Heart left ventricle (tissue), 16 donors: ENCODE measurements around the gene BCL10. TPM values are rescaled to one million over a fixed set of nuclear protein-coding genes. Genes with fewer than 3 reads are reported as not detected.
A peak's percentile ranks its signal among the peaks of the same experiment; 100 is the strongest.

ENCODE experiments used
- ATAC-seq, 4 donors: fragments of 200-7000 bp; cut with Tn5 transposase; one replicate each; pipeline ENCODE4 v1.9.1; 2020 to 2022; ENCODE audit warnings: moderate library complexity in 4 of 4, mild to moderate bottlenecking in 3 of 4, moderate number of reproducible peaks in 1 of 4
- DNase-seq, 5 donors: peaks; one replicate each; pipeline ENCODE4 v3.0.0-alpha.2; 2020
- H3K27ac ChIP-seq, 12 donors: fragments of 200-600 bp; sonication (generic) in 4 of 12; one replicate each; pipeline versions ENCODE4 v1.5.0 to v1.8.0; 2016 to 2022; ENCODE audit warnings: mild to moderate bottlenecking in 2 of 12
- H3K27me3 ChIP-seq, 9 donors: fragments of 200-600 bp; sonication (generic) in 2 of 9; one replicate each; pipeline versions ENCODE4 v1.5.1 to v1.8.0; 2016 to 2022; ENCODE audit warnings: mild to moderate bottlenecking in 3 of 9
- H3K36me3 ChIP-seq, 9 donors: fragments of 200-600 bp; sonication (generic) in 2 of 9; one replicate each; pipeline versions ENCODE4 v1.5.0 to v1.8.0; 2018 to 2022; ENCODE audit warnings: mild to moderate bottlenecking in 2 of 9
- H3K4me1 ChIP-seq, 12 donors: fragments of 200-600 bp; sonication (generic) in 4 of 12; one replicate each; pipeline versions ENCODE4 v1.5.0 to v1.8.0; 2016 to 2022; ENCODE audit warnings: mild to moderate bottlenecking in 3 of 12
- H3K4me3 ChIP-seq, 12 donors: fragments of 200-600 bp; sonication (generic) in 4 of 12; one replicate each; pipeline versions ENCODE4 v1.5.0 to v1.8.0; 2017 to 2022; ENCODE audit warnings: mild to moderate bottlenecking in 9 of 12, moderate library complexity in 4 of 12
- H3K9me3 ChIP-seq, 12 donors: fragments of 200-600 bp; sonication (generic) in 4 of 12; one replicate each; pipeline versions ENCODE4 v1.5.0 to v1.8.0; 2016 to 2022; ENCODE audit warnings: mild to moderate bottlenecking in 1 of 12
- POLR2A ChIP-seq, 2 donors: fragments of 450-650 bp; IDR thresholded peaks; one replicate each; pipeline ENCODE4 v1.6.1; 2017; ENCODE audit warnings: antibody characterized with exemption in 2 of 2, mild to moderate bottlenecking in 2 of 2, moderate library complexity in 2 of 2
- WGBS, 4 donors: extraction: QIAGEN DNeasy Blood & Tissue Kit in 2 of 4; methylation state at CpG; one replicate each; pipeline versions ENCODE4 v1.1.5 to v1.1.7; 2013 to 2018; 5-methylcytosine and 5-hydroxymethylcytosine counted together
- intact Hi-C, 10 donors: fragments of 100-400 bp; cut with DNase I; formaldehyde crosslinking; loops; one replicate each; pipeline versions ENCODE4 v1.11.1 to v1.14.2; 2022
- polyA plus RNA-seq, 2 donors: library from polyadenylated mRNA; stranded (reverse); fragments of 200-250 nt; gene quantifications; one replicate each; pipeline ENCODE4 v1.2.3, GENCODE V29; 2013
- total RNA-seq, 9 donors: library from RNA; depleted of rRNA in 2 of 9; stranded (reverse); fragments of >200 nt in 2 of 9; fragmentation: NEBNext Ultra II Directional in 3 of 9; extraction: Animal tissue kit (Norgen Biotek cat#: 25700) in 3 of 9; gene quantifications; one replicate each; pipeline versions ENCODE4 v1.1.0 to v1.2.4, GENCODE V29; 2016 to 2023
- TF ChIP-seq, protein P1 (sequence below), 12 donors: fragments of 200-600 bp; sonication (generic) in 4 of 12; IDR thresholded peaks; one replicate each; pipeline versions ENCODE4 v1.5.0 to v1.8.0; 2018 to 2022; ENCODE audit warnings: antibody characterized with exemption in 12 of 12, mild to moderate bottlenecking in 5 of 12
- donor health status: ischemic (EF 13 %, LVEDD 7.1; RV severe dilation, severe dysfunction).
- donor health status: healthy with polysubstance abuse.
- donor health status: DM: no; HTN: yes; CAD: no.
- donor health status: DM: no; HTN: no; CAD: no.
- donor health status: ischemic (EF 25% LVEDD 6.9; RV normal size, moderate dysfunction).
- donor health status: ischemic (EF 25% LVEDD 5.7; RV mildly dilated, moderate dysfunction).
- donor health status: healthy.
- donor health status: DM: yes; HTN: yes; CAD: no.
- donor health status: ischemic (EF 35%, LVEDD 5.7; RV mildly dilated, moderate dysfunction).
- donor health status: nonischemic (EF 11% LVEDD 7.7; RV severe dilation, severe dysfunction).
- donor health status: DM: yes; HTN: yes; CAD: no.
- donor health status: PGD.
- donor health status: ischemic (EF 29% LVEDD 5.4; RV normal size, mild dysfunction).
- donor health status: nonischemic (EF 23%, LVEDD 6.1; RV moderate dilation, normal function).

The BCL10 gene
- total and polyA plus RNA-seq, 11 donors, result 3.4 to 20.4 (median 8.0) TPM

DNA sequence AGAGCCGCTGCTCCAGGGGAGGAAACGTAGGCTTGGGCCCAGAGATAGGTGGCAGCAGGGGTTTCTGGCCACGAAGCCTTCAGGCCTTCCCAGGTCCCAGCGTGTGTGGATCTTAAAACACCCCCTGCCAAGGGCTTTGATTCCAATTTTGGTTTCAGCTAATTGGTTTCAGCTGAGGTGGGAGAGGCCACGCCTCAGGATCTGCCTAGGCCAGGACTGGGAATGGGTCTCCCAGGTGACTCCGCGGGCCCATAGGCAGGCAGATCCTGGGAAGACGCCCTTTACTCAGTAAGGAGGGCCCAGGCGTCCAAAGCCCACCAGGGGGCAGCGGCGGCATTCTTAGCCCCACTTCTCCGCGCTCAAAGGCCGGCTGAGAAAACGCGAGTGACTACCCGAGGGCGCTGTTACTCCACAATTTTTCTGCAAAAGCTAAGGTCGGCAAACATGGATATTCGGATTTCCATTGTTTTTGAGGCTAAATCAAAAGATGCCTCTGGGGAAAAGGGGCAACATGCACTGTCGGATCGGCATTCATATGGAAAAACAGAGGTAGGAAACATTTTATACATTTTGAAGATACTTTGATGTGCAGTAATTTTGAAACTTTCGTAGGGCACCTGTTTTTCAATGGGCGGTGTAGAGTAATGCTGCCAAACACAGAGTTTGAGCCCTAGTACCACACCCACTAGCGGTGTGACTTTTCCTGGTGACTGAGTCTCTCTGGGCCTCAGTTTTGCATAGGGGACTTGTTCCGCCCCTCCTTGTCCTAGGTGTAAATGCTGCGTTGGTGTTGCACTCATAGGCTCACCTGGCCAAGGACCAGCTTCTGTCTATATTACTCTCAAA lies 31.8 kb upstream of the BCL10 start:
- peaks cover 0 to 13% (median 7%) of the 10 kb centered on the region in 12 donors for H3K4me1 ChIP-seq
- TF ChIP-seq, protein P1, sequence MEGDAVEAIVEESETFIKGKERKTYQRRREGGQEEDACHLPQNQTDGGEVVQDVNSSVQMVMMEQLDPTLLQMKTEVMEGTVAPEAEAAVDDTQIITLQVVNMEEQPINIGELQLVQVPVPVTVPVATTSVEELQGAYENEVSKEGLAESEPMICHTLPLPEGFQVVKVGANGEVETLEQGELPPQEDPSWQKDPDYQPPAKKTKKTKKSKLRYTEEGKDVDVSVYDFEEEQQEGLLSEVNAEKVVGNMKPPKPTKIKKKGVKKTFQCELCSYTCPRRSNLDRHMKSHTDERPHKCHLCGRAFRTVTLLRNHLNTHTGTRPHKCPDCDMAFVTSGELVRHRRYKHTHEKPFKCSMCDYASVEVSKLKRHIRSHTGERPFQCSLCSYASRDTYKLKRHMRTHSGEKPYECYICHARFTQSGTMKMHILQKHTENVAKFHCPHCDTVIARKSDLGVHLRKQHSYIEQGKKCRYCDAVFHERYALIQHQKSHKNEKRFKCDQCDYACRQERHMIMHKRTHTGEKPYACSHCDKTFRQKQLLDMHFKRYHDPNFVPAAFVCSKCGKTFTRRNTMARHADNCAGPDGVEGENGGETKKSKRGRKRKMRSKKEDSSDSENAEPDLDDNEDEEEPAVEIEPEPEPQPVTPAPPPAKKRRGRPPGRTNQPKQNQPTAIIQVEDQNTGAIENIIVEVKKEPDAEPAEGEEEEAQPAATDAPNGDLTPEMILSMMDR (IDR thresholded peaks at IDR 0.05), result peak; percentile 87 to 100 (median 99)
- no peak for TF ChIP-seq POLR2A (IDR thresholded peaks at IDR 0.05)
- ATAC-seq (peak; percentile 94 to 99 (median 97)), DNase-seq (peak; percentile 87 to 92 (median 88))
- H3K27me3 ChIP-seq, result peaks cover 0 to 11% (median 0%) of the 10 kb centered on the region in 9 donors
- no peaks in the 10 kb centered on the region for H3K9me3 ChIP-seq
- intact Hi-C loops, result loop anchor here (1.0 to 10.0 kb wide), 20 partner anchors 89 to 709 kb away; partner anchors contain the start of genes CCN1 (in 6 of the 10), ZNHIT6 (in 3 of the 10) and DDAH1 (in 1 of the 10)
- peak overlapping the region in 1 of 12 donors; percentile 3 for H3K4me3 ChIP-seq
- H3K36me3 ChIP-seq, result no peaks in the 10 kb centered on the region
- H3K27ac ChIP-seq, result no peak overlapping the region
- 24 to 27% (median 25%) methylated on average over 27 of the region's 27 CpGs for WGBS, 4 donors

DNA sequence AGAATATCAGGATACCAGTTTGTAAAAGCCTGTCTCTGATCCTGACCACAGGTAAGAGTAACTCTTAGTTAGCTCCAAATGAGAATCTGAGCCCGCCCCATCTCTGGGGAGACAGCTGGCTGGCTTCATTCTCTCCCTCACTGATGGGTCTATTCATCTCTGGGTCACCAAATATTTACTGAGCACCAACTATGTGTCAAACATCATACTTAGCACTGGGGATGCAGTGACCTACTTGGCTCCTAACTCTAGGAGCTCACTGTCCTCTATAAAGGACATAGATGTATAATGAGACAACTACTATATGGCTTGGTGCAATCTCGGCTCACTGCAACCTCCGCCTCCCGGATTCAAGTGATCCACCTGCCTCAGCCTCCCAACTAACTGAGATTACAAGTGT lies 29.8 kb upstream of the BCL10 start:
- DNase-seq (no peak), ATAC-seq (no peak)
- Histone ChIP-seq H3K4me1 (peaks cover 0 to 13% (median 5%) of the 10 kb centered on the region in 12 donors), H3K4me3 (no peak overlapping the region), H3K9me3 (no peaks in the 10 kb centered on the region), H3K27ac (no peak overlapping the region), H3K27me3 (peaks cover 0 to 11% (median 0%) of the 10 kb centered on the region in 9 donors), H3K36me3 (no peaks in the 10 kb centered on the region)
- intact Hi-C loops, result loop anchor here in 8 of 10 donors (2.0 to 10.0 kb wide), 13 partner anchors 91 to 711 kb away; partner anchors contain the start of genes CCN1 (in 3 of the 8), ZNHIT6 (in 3 of the 8) and DDAH1 (in 1 of the 8)
- TF ChIP-seq POLR2A (IDR thresholded peaks at IDR 0.05), result no peak
- TF ChIP-seq, protein P1 (IDR thresholded peaks at IDR 0.05), result no peak
- WGBS, 4 donors, result 95 to 98% (median 97%) methylated on average over 4 of the region's 4 CpGs

DNA sequence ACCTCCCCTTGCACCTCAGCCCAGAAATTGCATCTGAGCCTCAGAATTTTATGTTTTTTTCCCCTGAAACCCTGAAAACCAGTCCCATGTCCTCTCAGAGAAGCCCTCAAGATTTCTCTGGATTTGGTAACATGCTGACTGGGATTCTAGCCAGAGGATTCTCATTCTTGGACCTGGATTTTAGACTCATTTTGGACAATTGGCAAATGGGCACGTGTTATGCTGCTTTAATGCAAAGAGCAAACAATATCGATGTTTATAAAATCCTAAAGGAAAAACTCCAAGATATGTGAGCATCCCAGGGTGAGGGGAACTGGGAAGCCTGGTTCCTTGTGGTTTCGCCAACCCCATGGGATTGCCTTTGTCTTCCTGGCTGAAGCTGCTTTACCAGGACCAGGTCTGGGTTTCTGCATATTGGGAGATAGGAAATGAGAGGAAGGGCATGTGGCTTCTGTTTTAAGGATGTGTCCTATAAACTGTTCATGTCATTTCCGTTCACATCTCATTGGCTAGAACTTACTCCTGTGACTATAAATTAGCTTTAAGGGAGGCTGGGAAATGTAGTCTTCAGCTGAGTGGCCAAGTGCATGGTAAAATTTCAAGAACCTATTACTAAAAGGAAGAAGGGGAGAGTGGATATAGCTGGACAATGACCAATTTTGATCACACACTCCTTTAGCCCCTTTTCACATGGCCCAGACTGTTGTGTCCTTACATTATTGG lies 27.2 kb upstream of the BCL10 start:
- intact Hi-C loops, result loop anchor here in 4 of 10 donors (10.0 kb wide), 3 partner anchors 161 to 711 kb away; partner anchors contain the start of gene DDAH1 (in 1 of the 4)
- H3K4me3 ChIP-seq, result no peak overlapping the region

More for the DNA sequence above, 27.2 kb upstream of the BCL10 start:
- Histone ChIP-seq H3K9me3 (no peaks in the 10 kb centered on the region), H3K36me3 (no peaks in the 10 kb centered on the region), H3K27me3 (peaks cover 0 to 7% (median 0%) of the 10 kb centered on the region in 9 donors), H3K4me1 (peaks cover 0 to 11% (median 6%) of the 10 kb centered on the region in 12 donors), H3K27ac (no peak overlapping the region)
- no peak for DNase-seq
- ATAC-seq, result no peak
- WGBS, 4 donors, result 68 to 92% (median 82%) methylated on average over 4 of the region's 4 CpGs
- TF ChIP-seq POLR2A (IDR thresholded peaks at IDR 0.05), result no peak
- TF ChIP-seq, protein P1 (IDR thresholded peaks at IDR 0.05), result no peak
